Lower leg skin (tissue), 3 donors: ENCODE measurements around the gene PTPN13.

ENCODE experiments used
- POLR2A ChIP-seq, 2 donors: fragments of 450-650 bp; IDR thresholded peaks; one replicate each; pipeline ENCODE4 v1.6.1; 2016 to 2017; ENCODE audit warnings: antibody characterized with exemption in 2 of 2, mild to moderate bottlenecking in 1 of 2, moderate library complexity in 1 of 2
- TF ChIP-seq, protein P1 (sequence below), 3 donors: fragments of 450-650 bp; IDR thresholded peaks; one replicate each; pipeline ENCODE4 v1.5.1; 2016; ENCODE audit warnings: antibody characterized with exemption in 3 of 3, mild to moderate bottlenecking in 3 of 3, moderate library complexity in 2 of 3

DNA sequence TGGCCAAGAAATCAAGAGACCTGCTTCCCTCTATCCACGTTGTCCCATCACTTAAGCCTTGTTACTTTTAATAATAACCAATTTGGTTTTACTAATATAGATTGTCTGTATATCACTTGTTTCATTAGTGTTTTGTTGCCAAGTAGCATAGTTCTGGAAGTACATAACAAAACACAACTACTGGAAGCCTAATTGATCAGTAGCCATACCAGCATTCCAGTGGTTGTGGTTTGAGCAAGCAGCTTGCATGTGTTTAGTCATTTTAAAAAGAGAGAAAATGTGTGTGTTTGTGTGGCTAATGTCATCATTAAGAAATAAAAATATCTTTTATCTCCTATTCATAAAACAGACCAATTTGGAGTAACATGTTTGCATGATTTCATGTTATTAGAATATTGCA is 70.8 kb downstream of the PTPN13 start:
- TF ChIP-seq, protein P1, sequence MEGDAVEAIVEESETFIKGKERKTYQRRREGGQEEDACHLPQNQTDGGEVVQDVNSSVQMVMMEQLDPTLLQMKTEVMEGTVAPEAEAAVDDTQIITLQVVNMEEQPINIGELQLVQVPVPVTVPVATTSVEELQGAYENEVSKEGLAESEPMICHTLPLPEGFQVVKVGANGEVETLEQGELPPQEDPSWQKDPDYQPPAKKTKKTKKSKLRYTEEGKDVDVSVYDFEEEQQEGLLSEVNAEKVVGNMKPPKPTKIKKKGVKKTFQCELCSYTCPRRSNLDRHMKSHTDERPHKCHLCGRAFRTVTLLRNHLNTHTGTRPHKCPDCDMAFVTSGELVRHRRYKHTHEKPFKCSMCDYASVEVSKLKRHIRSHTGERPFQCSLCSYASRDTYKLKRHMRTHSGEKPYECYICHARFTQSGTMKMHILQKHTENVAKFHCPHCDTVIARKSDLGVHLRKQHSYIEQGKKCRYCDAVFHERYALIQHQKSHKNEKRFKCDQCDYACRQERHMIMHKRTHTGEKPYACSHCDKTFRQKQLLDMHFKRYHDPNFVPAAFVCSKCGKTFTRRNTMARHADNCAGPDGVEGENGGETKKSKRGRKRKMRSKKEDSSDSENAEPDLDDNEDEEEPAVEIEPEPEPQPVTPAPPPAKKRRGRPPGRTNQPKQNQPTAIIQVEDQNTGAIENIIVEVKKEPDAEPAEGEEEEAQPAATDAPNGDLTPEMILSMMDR (IDR thresholded peaks at IDR 0.05), result no peak
- TF ChIP-seq POLR2A (IDR thresholded peaks at IDR 0.05), result no peak
